ENCODE results near the gene ZNF687. TPM values are rescaled to one million over a fixed set of nuclear protein-coding genes. Genes with fewer than 3 reads are reported as not detected.
"Not testable (repeated sequence)": the region's sequence is repeated elsewhere in the genome, so short reads cannot be mapped to it uniquely, and the experiment has no call there.

Gene ZNF687
- total RNA-seq, 1 donor from 2014 or later = 27.9 TPM

GRCh38 chr1:151273924-151274466, 8.1 kb upstream of the ZNF687 start:
- no peak for TF ChIP-seq CTCF (IDR thresholded peaks at IDR 0.05; ENCODE audit: insufficient read depth, low read length, poor library complexity, severe bottlenecking)
- no peaks in the 10 kb centered on the region for H3K36me3 ChIP-seq (ENCODE audit: control insufficient read depth, insufficient read depth, low read length)
- H3K4me3 ChIP-seq (ENCODE audit: low read depth, low read length) = no peak overlapping the region
- DNase-seq (ENCODE audit: low read depth) = no peak
- H3K27me3 ChIP-seq (ENCODE audit: control insufficient read depth, insufficient read depth, low read length) = no peaks in the 10 kb centered on the region

GRCh38 chr1:151275341-151275740, 6.8 kb upstream of the ZNF687 start:
- not testable (repeated sequence) for H3K36me3 ChIP-seq (ENCODE audit: control insufficient read depth, insufficient read depth, low read length)

GRCh38 chr1:151277249-151277648, 4.8 kb upstream of the ZNF687 start:
- no peak for TF ChIP-seq CTCF (IDR thresholded peaks at IDR 0.05; ENCODE audit: insufficient read depth, low read length, poor library complexity, severe bottlenecking)
- Histone ChIP-seq H3K36me3 (ENCODE audit: control insufficient read depth, insufficient read depth, low read length) (no peaks in the 10 kb centered on the region), H3K4me3 (ENCODE audit: low read depth, low read length) (no peak overlapping the region), H3K27me3 (ENCODE audit: control insufficient read depth, insufficient read depth, low read length) (no peaks in the 10 kb centered on the region)
- no peak for DNase-seq (ENCODE audit: low read depth)

More at GRCh38 chr1:151275341-151275740, 6.8 kb upstream of the ZNF687 start:
- DNase-seq (ENCODE audit: low read depth); H3K4me3 ChIP-seq (ENCODE audit: low read depth, low read length); H3K27me3 ChIP-seq (ENCODE audit: control insufficient read depth, insufficient read depth, low read length): not testable (repeated sequence)

GRCh38 chr1:151281225-151281968, 702 bp upstream of the ZNF687 start:
- H3K4me3 ChIP-seq (ENCODE audit: low read depth, low read length) = peak overlapping the region; percentile 79
- TF ChIP-seq CTCF (IDR thresholded peaks at IDR 0.05; ENCODE audit: insufficient read depth, low read length, poor library complexity, severe bottlenecking) = peak; percentile 15
- no peaks in the 10 kb centered on the region for H3K27me3 ChIP-seq (ENCODE audit: control insufficient read depth, insufficient read depth, low read length)
- no peaks in the 10 kb centered on the region for H3K36me3 ChIP-seq (ENCODE audit: control insufficient read depth, insufficient read depth, low read length)
- peak; percentile 77 for DNase-seq (ENCODE audit: low read depth)

- no peaks in the 10 kb centered on the region for H3K27me3 ChIP-seq (ENCODE audit: control insufficient read depth, insufficient read depth, low read length)
- H3K4me3 ChIP-seq (ENCODE audit: low read depth, low read length) = peak overlapping the region; percentile 72
- no peak for TF ChIP-seq CTCF (IDR thresholded peaks at IDR 0.05; ENCODE audit: insufficient read depth, low read length, poor library complexity, severe bottlenecking)
- DNase-seq (ENCODE audit: low read depth) = no peak
- no peaks in the 10 kb centered on the region for H3K36me3 ChIP-seq (ENCODE audit: control insufficient read depth, insufficient read depth, low read length)
Measured at GRCh38 chr1:151282883-151283725, 1.0 kb downstream of the ZNF687 start.

GRCh38 chr1:151284013-151284577, 2.0 kb downstream of the ZNF687 start:
- Histone ChIP-seq H3K36me3 (ENCODE audit: control insufficient read depth, insufficient read depth, low read length) (no peaks in the 10 kb centered on the region), H3K27me3 (ENCODE audit: control insufficient read depth, insufficient read depth, low read length) (no peaks in the 10 kb centered on the region), H3K4me3 (ENCODE audit: low read depth, low read length) (no peak overlapping the region)
- TF ChIP-seq CTCF (IDR thresholded peaks at IDR 0.05; ENCODE audit: insufficient read depth, low read length, poor library complexity, severe bottlenecking) = no peak
- DNase-seq (ENCODE audit: low read depth) = no peak
